Activated T-cell treated with anti-CD3 and anti-CD28 coated beads for 4 hours (primary cell): Measurements from ENCODE around the gene PPP2R5C.

Experiments
- DNase-seq: peaks from one replicate; pipeline ENCODE4 v3.0.0-alpha.2; 2020

Gene PPP2R5C

DNA sequence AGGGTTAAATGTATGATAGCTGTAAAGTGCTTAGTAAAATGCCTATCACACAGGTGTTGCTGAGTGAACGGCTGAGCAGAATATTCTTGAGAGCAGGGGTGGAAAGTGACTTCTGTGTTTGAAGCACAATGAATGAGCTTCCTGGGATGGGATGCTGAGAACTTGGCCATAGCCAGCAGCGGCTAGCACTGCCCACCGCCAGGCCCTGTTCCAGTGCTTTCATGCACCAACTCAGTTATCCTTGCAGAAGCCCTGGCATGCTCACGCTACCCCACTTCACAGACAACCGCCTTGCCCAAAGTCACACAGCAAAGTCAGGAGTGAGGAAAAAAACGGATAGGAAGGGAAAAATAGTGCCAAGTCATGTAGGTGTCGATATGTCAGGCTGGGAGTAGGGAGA is 213.7 kb downstream of the PPP2R5C start:
- DNase-seq = no peak
